ENCODE measurements around the gene TMEM154.

- no peak for TF ChIP-seq CTCF (IDR thresholded peaks at IDR 0.05; ENCODE audit: low read length)
- no peak for TF ChIP-seq EZH2 (IDR thresholded peaks at IDR 0.05; ENCODE audit: borderline replicate concordance, low read length)
Observed at GRCh38 chr4:152661649-152662048, 18.1 kb downstream of the TMEM154 start.

Measured in OCI-LY1 (cell line).